Hematopoietic multipotent progenitor cell treated with erythropoietin and hydrocortisone succinate and interleukin-3 and kit ligand, for 8 days (in vitro differentiated cells): ENCODE data around the gene KCTD1.

Experiments
- DNase-seq: peaks from one replicate; pipeline ENCODE4 v3.0.0-alpha.2; 2015

Gene KCTD1

GRCh38 chr18:26548415-26549262, at the start of gene KCTD1:
KCTD1 (minus strand) TSS chr18:26548553; CDS start chr18:26548536, 17 bp downstream.
- DNase-seq: peak; percentile 91

GRCh38 chr18:26593365-26594320, 45.3 kb upstream of the KCTD1 start:
- DNase-seq: no peak

GRCh38 chr18:26584745-26585144, 36.4 kb upstream of the KCTD1 start:
- DNase-seq: no peak

GRCh38 chr18:26579941-26580618, 31.7 kb upstream of the KCTD1 start:
- no peak for DNase-seq

- no peak for DNase-seq
These were observed 27.5 kb upstream of the KCTD1 start for GRCh38 chr18:26575865-26576217.

- no peak for DNase-seq
These were observed 26.9 kb upstream of the KCTD1 start for GRCh38 chr18:26574958-26575864.

GRCh38 chr18:26568926-26569665, 20.7 kb upstream of the KCTD1 start:
- no peak for DNase-seq

GRCh38 chr18:26568513-26568912, 20.2 kb upstream of the KCTD1 start:
- DNase-seq: no peak

- no peak for DNase-seq
These were observed 18.7 kb upstream of the KCTD1 start for GRCh38 chr18:26566874-26567555.

GRCh38 chr18:26565514-26565913, 17.2 kb upstream of the KCTD1 start:
- no peak for DNase-seq

GRCh38 chr18:26563024-26563423, 14.7 kb upstream of the KCTD1 start:
- no peak for DNase-seq

- DNase-seq: no peak
These were observed 14.2 kb upstream of the KCTD1 start for GRCh38 chr18:26562568-26562967.

GRCh38 chr18:26561769-26562168, 13.4 kb upstream of the KCTD1 start:
- DNase-seq: no peak

GRCh38 chr18:26556573-26556972, 8.2 kb upstream of the KCTD1 start:
- DNase-seq: no peak

- no peak for DNase-seq
These were observed 7.6 kb upstream of the KCTD1 start for GRCh38 chr18:26555804-26556553.

- DNase-seq: no peak
These were observed 5.6 kb upstream of the KCTD1 start for GRCh38 chr18:26553943-26554342.

- no peak for DNase-seq
These were observed 3.3 kb upstream of the KCTD1 start for GRCh38 chr18:26551695-26552081.

GRCh38 chr18:26550998-26551694, 2.8 kb upstream of the KCTD1 start:
- no peak for DNase-seq
